ENCODE data around the gene PGBD1. TPM values are rescaled to one million over a fixed set of nuclear protein-coding genes. Genes with fewer than 3 reads are reported as not detected.

Gene PGBD1
- total and polyA plus RNA-seq, 2 of the 13 experiments (the other 11 are each of a cell fraction or from before 2014, with no cell fraction given), result 3.6 to 6.9 TPM

DNA sequence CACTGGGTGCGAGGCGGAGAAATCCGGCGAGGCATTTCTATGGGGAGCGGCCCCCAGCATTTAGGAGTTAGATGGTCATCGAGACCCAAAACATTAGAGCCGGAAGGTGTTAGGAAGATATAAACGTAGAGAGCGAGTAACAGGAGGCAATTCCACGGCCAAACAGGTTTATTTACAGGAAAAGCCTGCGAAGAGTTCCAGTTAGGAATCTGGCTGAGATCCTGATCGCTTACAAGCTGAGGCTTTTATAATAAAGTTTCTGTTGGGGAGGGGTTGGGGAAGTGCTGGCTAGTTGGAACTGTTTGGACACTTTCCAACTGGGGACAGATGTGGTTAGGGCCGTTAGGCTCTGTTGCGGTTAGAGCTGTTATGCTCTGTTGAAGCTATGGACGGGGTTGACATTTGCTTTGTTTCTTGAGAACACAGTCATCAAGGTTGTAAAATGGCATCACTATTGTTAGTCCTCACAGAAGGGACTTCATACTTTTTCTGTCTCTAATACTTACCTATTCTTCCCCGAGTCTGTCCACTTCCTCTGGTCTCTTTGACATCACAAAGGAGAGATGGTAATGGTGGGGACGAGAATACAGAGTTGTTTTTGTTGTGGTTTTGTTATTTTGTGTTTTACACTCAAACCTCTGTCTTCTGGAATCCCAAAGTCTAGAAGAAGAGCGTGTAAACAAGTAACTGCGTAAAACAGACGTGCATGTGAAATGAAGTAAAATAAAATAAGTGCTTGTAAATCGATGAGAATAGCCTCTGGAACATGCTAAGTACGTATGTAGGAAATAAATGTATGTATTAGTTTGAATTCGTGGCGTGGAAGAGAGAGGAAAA is 55.1 kb downstream of the PGBD1 start (continued):
- TF ChIP-seq ZSCAN5A (CRISPR knock-in tag; IDR thresholded peaks at IDR 0.05; ENCODE audit: borderline replicate concordance) (peak; percentile 6; the same call in 1 of the 2 replicates), ATF1 (CRISPR knock-in tag; IDR thresholded peaks at IDR 0.05) (0 out of 2 replicates have a peak, but pooled peaks have one; percentile 10), ZFP1 (CRISPR knock-in tag; IDR thresholded peaks at IDR 0.05) (0 out of 2 replicates have a peak, but pooled peaks have one; percentile 50), MIER3 (CRISPR knock-in tag; IDR thresholded peaks at IDR 0.05; ENCODE audit: borderline replicate concordance) (peak; percentile 17; the same call in 1 of the 2 replicates), SMYD3 (CRISPR knock-in tag; IDR thresholded peaks at IDR 0.05) (0 out of 2 replicates have a peak, but pooled peaks have one; percentile 6), SMAD9 (CRISPR knock-in tag; IDR thresholded peaks at IDR 0.05) (0 out of 2 replicates have a peak, but pooled peaks have one; percentile 29), ZNF224 (CRISPR knock-in tag; IDR thresholded peaks at IDR 0.05) (peak; percentile 68; the same call in 1 of the 2 replicates), IKZF4 (CRISPR knock-in tag; IDR thresholded peaks at IDR 0.05; ENCODE audit: borderline replicate concordance, low read depth, not compliant biosample characterization) (no peak), FIP1L1 (IDR thresholded peaks at IDR 0.05; ENCODE audit: borderline replicate concordance, insufficient read depth, low read depth, low read length) (no peak), DRAP1 (CRISPR knock-in tag; IDR thresholded peaks at IDR 0.05) (peak; percentile 32; the same call in 1 of the 2 replicates), ETV6 (CRISPR knock-in tag; conservative IDR thresholded peaks at IDR 0.05) (no peak), SCMH1 (CRISPR knock-in tag; IDR thresholded peaks at IDR 0.05; ENCODE audit: borderline replicate concordance) (no peak), ZNF672 (CRISPR knock-in tag; IDR thresholded peaks at IDR 0.05) (no peak), ZBTB25 (CRISPR knock-in tag; IDR thresholded peaks at IDR 0.05) (no peak), CC2D1A (CRISPR knock-in tag; IDR thresholded peaks at IDR 0.05) (0 out of 2 replicates have a peak, but pooled peaks have one; percentile 61), RAD21 (CRISPR knock-in tag; IDR thresholded peaks at IDR 0.05) (0 out of 2 replicates have a peak, but pooled peaks have one; percentile 7), SKI (IDR thresholded peaks at IDR 0.05; ENCODE audit: partially characterized antibody) (peak; percentile 4), RBM39 (IDR thresholded peaks at IDR 0.05; ENCODE audit: low read depth, low read length, poor library complexity, severe bottlenecking) (no peak), ARID2 (CRISPR knock-in tag; IDR thresholded peaks at IDR 0.05; ENCODE audit: borderline replicate concordance) (0 out of 2 replicates have a peak, but pooled peaks have one; percentile 75)

Measured in HepG2 (cell line).